ENCODE data around the gene KPNB1.
A peak's percentile ranks its signal among the peaks of the same experiment; 100 is the strongest.

The KPNB1 gene

DNA sequence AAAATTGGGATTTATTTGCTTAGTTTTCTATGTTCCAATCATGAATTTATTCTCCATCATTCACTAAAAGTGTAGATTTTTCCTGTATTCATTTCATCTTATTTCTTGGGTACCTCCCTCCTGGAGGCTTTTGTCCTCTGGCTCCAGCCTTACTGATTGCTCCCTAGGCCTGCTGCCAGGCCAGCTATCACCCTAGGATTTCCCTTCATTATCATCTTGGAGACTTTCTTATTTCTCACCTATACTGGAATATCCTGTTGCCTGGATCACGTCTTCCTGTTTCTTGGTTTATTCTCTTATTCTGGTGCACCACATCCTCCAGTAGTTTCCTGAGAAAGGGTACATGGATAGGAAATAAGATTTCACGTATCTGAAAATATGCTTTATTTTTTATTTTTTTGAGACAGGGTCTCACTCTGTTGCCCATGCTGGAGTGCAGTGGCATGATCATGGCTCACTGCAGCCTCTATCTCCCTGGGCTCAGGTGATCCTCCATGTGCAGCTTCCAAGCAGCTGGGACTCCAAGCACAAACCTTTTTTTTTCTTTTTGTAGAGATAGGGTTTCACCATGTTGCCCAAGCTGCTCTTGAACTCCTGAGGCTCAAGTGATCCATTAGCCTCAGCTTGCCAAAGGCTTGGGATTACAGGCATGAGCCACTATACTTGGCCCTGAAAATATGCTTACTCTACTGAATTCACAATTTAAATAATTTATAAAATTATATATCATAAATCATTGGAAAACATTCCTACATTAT lies 13.3 kb upstream of the KPNB1 start:
- no peak for DNase-seq (ENCODE audit: low spot score)
- no peak for TF ChIP-seq CTCF (IDR thresholded peaks at IDR 0.05; ENCODE audit: extremely low read depth, missing control alignments)

DNA sequence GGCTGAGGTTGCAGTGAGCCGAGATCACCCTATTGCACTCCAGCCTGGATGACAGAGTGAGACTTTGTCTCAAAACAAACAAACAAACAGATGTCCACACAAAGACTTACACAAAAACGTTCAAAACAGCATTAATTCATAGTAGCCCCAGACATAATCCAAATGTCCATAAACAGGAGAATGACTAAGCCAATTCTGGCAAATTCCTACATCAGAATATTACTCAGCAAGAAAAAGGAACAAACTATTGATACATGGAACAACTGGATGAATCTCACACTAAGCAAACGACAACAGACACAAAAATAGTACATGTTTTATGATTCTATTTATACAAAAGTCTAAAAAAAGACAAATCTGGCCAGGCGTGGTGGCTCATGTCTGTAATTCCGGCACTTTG lies 10.8 kb upstream of the KPNB1 start:
- no peak for TF ChIP-seq CTCF (IDR thresholded peaks at IDR 0.05; ENCODE audit: extremely low read depth, missing control alignments)

GRCh38 chr17:47640076-47640475 lies 9.6 kb upstream of the KPNB1 start:
- no peak for DNase-seq (ENCODE audit: low spot score)
- no peak for TF ChIP-seq CTCF (IDR thresholded peaks at IDR 0.05; ENCODE audit: extremely low read depth, missing control alignments)

More for the DNA sequence above, 10.8 kb upstream of the KPNB1 start:
- DNase-seq (ENCODE audit: low spot score) = no peak

DNA sequence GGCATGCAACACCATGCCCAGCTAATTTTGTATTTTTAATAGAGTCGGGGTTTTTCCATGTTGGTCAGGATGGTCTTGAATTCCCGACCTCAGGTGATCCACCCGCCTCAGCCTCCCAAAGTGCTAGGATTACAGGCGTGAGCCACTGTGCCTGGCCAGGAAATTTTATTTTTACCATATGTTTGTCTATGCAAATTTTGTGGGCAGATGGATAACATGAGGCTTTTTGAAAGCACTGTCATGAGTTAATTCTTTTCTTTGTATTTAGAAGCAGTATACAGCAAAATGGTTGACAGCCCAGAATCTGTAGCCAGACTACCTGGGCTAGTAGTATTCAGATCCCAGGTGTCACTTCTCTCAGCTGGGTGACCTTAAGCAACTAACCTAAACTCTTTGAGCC lies 8.5 kb upstream of the KPNB1 start:
- TF ChIP-seq CTCF (IDR thresholded peaks at IDR 0.05; ENCODE audit: extremely low read depth, missing control alignments) = no peak
- no peak for DNase-seq (ENCODE audit: low spot score)

DNA sequence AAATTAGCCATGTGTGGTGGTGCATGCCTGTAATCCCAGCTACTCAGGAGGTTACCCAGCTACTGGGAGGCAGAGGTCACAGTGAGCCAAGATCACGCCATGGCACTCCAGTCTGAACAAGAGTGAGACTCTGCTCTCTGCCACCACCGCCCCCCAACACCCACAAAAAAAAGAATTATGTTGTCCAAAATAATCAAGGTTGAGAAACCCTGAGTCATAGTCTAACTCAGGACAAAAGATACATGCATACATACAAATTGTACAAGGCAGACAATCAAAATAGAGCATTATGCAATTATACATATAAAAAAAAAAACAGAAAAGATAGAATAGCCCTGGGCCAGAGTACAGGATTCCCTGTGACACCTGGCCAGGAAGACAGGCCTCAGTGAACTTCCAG lies 6.6 kb upstream of the KPNB1 start:
- DNase-seq (ENCODE audit: low spot score) = no peak
- TF ChIP-seq CTCF (IDR thresholded peaks at IDR 0.05; ENCODE audit: extremely low read depth, missing control alignments) = no peak

GRCh38 chr17:47644324-47644723 lies 5.4 kb upstream of the KPNB1 start:
- no peak for DNase-seq (ENCODE audit: low spot score)
- no peak for TF ChIP-seq CTCF (IDR thresholded peaks at IDR 0.05; ENCODE audit: extremely low read depth, missing control alignments)

- TF ChIP-seq CTCF (IDR thresholded peaks at IDR 0.05; ENCODE audit: extremely low read depth, missing control alignments) = no peak
- DNase-seq (ENCODE audit: low spot score) = peak; percentile 71
Measured at GRCh38 chr17:47649972-47650524, 329 bp downstream of the KPNB1 start.
